GM19240 (cell line): ENCODE data around the gene TOPBP1.
"Not testable (repeated sequence)": the region's sequence is repeated elsewhere in the genome, so short reads cannot be mapped to it uniquely, and the experiment has no call there.

Experiments
- DNase-seq: peaks from one replicate; pipeline ENCODE4 v3.0.0; 2011; ENCODE audit warnings: low spot score; ENCODE audit not compliant: insufficient read length

TOPBP1 gene

DNA sequence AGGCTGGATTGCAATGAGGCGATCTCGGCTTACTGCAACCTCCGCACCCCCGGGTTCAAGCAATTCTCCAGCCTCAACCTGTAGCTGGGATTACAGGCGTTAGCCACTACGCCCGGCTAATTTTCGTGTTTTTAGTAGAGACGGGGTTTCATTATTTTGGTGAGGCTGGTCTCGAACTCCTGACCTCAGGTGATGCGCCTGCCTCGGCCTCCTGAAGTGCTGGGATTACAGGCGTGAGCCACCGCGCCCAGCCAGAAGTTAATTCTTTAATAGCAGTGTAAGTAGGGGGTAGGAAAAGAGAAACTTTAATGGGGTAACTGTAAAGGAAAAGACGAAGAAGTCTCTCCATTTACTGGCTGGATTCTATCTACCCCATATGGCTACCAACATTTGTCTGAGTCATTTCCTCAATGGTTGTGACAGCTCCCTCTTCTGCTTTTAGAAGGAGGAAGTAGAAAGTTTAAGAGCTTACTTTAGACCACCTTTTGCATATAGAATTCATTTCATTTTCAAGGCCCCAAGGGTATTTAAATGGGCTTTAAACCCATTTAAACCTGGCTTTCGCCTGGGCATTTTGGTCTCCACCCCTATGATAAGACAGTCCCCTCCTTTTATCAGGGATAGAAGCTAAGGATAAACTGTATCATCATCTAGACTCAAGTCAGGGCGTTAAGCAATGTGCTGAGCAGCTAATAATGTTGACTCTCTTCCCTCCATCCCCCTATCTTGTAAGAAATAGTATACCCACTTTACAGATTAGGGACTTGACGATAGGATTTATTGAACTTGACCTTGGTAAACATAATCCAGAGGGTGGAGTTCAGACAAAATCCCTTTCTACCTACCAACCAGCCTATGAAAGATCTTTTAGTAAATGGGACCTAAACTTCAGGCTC lies 89.3 kb downstream of the TOPBP1 start:
- no peak for DNase-seq

DNA sequence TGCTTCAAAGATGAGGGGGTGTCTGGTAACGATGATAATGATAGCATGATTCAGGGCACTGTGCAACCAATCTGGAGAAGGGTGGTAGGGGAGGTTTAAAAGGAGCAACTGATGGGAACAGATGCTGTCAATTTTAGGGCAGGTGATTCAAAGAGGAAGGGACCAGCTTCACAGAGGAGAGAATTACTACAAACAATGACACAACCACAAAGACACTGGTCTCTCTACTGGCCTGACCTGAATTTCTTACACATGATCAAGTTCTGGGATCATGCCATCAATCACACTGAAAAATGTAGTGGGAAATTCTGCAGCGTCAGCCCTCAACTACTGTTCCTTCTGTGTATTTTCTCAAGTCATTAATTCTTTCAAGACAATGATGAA lies 90.8 kb downstream of the TOPBP1 start:
- no peak for DNase-seq

DNA sequence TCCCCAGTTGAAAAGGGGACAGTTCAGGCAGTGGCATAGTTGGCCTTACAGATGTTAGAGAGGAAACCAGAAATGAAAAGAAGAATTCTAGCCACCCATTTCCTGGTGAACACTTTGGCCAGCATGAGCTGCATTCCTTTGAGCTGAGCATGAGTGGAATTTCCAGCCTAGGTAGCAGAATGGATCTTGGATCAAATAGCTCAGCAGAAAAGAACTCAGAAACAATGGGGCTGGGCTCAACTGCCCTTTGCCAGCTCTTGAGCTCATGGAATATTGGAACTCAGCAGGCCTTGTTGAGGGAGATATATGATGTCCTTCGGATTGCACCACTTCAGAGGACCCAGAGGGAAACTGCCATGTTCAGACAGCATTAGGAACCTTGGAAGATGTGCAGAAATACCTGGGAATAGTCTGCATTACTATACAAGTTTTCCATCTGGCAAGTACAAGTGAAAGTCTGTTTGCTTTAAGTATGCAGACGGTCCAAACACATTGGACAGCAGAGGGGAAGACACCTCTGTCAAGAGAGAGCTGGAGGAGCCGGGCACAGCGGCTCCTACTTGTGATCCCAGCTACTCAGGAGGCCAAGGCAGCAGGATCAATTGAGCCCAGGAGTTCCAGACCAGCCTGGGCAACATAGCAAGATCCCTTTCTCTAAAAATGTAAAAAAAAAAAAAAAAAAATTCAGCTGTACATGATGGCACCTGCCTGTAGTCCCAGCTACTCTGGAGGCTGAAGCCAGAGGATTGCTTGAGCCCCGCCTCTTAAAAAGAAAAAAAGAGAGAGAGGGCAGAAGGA lies 91.4 kb downstream of the TOPBP1 start:
- DNase-seq, result no peak

DNA sequence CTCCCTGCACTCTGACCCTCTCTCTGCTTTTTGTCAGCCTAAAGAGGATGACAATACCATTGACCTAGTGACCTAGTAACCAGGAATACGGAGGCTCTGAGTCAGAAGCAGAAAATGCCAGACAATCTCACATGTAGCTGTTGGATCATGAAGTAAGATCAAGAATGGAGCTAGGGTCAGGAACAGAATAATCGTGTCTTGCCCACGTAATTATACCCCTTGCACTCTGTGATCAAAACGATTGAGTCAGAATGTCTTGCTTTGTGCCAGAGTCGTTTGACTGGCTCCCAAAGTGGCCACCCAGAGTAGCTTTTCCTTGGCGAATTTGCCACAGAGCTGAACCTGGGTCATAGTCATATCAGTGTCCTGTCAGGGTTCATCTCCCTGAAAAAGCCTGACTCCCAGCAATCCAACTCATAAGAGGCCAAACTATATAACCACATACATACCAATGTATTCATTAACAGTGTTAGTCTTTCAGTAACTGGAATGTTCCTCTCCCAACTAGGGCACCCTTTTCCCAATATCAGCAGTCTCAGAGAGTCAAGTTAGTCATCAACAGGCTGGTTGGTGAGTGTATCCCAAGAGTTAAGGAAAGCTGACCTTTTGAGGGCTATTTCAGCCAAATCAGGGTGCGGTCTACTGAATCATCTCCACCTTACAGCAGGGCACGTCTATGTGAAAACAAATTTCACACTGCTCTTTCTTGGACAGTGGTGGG lies 93.3 kb downstream of the TOPBP1 start:
- no peak for DNase-seq

DNA sequence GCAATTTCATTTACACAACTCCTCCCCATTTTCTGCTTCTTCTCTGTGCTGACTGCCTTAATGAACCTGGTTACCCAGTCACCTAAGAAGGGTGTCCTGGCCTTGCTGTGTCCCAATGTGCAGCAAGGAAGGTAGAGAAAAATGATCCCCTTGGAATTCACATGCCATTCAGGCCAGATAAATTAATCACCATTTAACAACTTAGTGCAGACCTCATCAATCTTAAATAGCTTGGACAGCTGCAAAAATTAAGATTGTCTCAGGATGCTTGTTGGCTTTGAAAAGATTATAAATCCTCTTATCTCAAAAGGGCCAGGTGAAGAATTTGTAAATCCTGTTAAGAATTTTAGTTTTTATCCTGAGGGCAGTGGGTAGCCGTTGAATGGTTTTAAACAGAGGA lies 97.9 kb downstream of the TOPBP1 start:
- DNase-seq, result no peak

DNA sequence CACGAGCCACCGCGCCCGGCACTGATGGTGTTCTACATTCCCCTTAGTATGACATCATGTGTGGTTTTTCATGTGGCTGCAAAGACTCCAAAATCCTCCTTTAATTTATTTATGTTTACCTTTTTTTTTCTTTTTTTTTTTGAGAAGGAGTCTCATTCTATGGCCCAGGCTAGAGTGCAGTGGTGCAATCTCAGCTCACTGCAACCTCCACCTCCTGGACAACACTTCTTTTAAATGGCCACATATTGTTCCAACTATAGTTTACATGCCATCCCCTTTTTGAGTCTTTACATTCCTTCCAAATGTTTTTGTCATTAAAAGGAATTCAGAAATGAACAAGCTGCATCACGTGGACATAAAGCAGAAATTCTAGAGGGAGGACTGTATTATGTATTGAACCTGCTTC lies 98.6 kb downstream of the TOPBP1 start:
- no peak for DNase-seq

DNA sequence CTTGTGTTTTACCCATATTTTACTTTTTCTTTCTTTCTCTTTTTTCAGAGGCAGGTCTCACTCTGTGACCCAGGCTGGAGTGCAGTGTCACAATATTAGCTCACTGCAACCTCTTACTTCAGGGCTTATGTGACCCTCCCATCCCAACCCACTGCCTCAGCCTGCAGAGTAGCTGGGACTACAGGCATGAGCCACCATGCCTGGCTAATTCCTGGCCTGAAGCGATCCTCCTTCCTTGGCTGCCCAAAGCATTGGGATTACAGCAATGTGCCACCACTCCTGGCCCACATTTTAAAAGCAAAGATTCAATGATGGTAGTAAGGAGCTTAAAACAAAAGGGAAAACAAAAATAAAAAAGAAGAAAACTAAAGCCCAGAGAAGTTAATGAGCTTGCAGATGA lies 99.4 kb downstream of the TOPBP1 start:
- DNase-seq, result no peak

DNA sequence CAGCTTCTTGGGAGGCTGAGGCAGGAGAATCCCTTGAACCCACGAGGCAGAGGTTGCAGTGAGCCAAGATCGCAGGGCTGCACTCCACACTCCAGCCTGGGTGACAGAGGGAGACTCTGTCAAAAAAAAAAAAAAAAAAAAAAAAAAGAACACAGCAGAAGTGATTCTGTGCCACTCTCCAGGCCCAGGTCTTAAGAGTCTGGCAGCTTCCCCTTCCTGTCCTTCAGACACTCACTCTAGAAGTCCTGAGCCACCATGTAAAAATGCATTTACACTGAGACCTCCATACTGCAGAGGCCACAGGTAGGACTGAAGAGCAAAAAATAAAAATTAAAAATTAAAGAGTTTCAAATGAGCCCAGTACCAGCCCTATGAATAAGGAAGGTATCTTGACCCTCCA lies 100.1 kb downstream of the TOPBP1 start:
- DNase-seq, result no peak

DNA sequence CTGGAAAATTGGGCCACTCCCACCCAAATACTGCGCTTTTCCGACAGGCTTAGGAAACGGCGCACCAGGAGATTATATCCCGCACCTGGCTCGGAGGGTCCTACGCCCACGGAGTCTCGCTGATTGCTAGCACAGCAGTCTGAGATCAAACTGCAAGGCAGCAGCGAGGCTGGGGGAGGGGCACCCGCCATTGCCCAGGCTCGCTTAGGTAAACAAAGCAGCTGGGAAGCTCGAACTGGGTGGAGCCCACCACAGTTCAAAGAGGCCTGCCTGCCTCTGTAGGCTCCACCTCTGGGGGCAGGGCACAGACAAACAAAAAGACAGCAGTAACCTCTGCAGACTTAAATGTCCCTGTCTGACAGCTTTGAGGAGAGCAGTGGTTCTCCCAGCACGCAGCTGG lies 110.2 kb downstream of the TOPBP1 start:
- DNase-seq, result not testable (repeated sequence)
